Transverse colon (tissue), 4 donors: Measurements from ENCODE around the gene NFKB2. TPM values are rescaled to one million over a fixed set of nuclear protein-coding genes. Genes with fewer than 3 reads are reported as not detected.
A peak's percentile ranks its signal among the peaks of the same experiment; 100 is the strongest.

Source experiments
- DNase-seq: peaks from one replicate; pipeline ENCODE4 v3.0.0-alpha.2; 2019
- H3K27ac ChIP-seq, 4 donors: fragments of 200-600 bp; sonication (generic); 2 replicates each; pipeline ENCODE4 v1.5.1; 2016 to 2018; ENCODE audit warnings: inconsistent platforms in 4 of 4
- H3K27me3 ChIP-seq: fragments of 200-600 bp; sonication (generic); 2 replicates; pipeline ENCODE4 v1.5.1; 2017; ENCODE audit warnings: inconsistent platforms
- H3K36me3 ChIP-seq, 4 donors: fragments of 200-600 bp; sonication (generic); 2 replicates each; pipeline ENCODE4 v1.5.1; 2017 to 2019; ENCODE audit warnings: inconsistent platforms in 4 of 4
- H3K4me1 ChIP-seq, 4 donors: fragments of 200-600 bp; sonication (generic); 2 replicates each; pipeline ENCODE4 v1.5.1; 2017 to 2020; ENCODE audit warnings: inconsistent platforms in 4 of 4
- H3K4me3 ChIP-seq, 4 donors: fragments of 200-600 bp; sonication (generic); 1 replicate in 1 of 4; 2 replicates in 3 of 4; pipeline versions ENCODE4 v1.5.1 to v1.6.1; 2017 to 2019; ENCODE audit warnings: inconsistent platforms in 4 of 4
- H3K9me3 ChIP-seq, 2 donors: fragments of 200-600 bp; sonication (generic); 2 replicates each; pipeline ENCODE4 v1.5.1; 2017 to 2019; ENCODE audit warnings: inconsistent platforms in 2 of 2
- CTCF ChIP-seq, 5 experiments: fragments of 200-600 bp in 3 of 5; fragments of 450-650 bp in 2 of 5; sonication (generic) in 3 of 5; IDR thresholded peaks; 1 replicate in 2 of 5; 2 replicates in 3 of 5; pipeline ENCODE4 v1.5.1; 2016 to 2017; ENCODE audit warnings: antibody characterized with exemption in 5 of 5, inconsistent platforms in 3 of 5, mild to moderate bottlenecking in 2 of 5, moderate library complexity in 1 of 5
- EP300 ChIP-seq: sonication (generic); formaldehyde crosslinking; IDR thresholded peaks from one replicate; pipeline ENCODE4 v1.6.1; 2017; ENCODE audit warnings: antibody characterized with exemption, low read depth
- POLR2A ChIP-seq: fragments of 450-650 bp; IDR thresholded peaks from one replicate; pipeline ENCODE4 v1.6.1; 2016; ENCODE audit warnings: antibody characterized with exemption, mild to moderate bottlenecking, moderate library complexity
- POLR2AphosphoS5 ChIP-seq, 3 donors: sonication (generic); formaldehyde crosslinking; IDR thresholded peaks; one replicate each; pipeline ENCODE4 v1.6.1; 2016; ENCODE audit warnings: antibody characterized with exemption in 3 of 3
- WGBS, 2 donors: methylation state at CpG; one replicate each; pipeline ENCODE4 v1.1.5; 2018; ENCODE audit warnings: low coverage in 1 of 2; 5-methylcytosine and 5-hydroxymethylcytosine counted together
- in situ Hi-C, 4 donors: fragments of 200-750 bp; cut with MboI; loops; one replicate each; pipeline versions ENCODE4 v1.15.0 to v1.15.1; 2017; ENCODE audit warnings: low sequenced_read_pairs in 3 of 4, low pct_ligation_motif_present in 1 of 4, low pct_unique_long_range_greater_than_20kb in 1 of 4
- intact Hi-C: fragments of 100-400 bp; cut with DNase I; formaldehyde crosslinking; loops from one replicate; pipeline ENCODE4 v1.15.1; 2023; ENCODE audit warnings: low total_unique reads
- total RNA-seq, 4 donors: library from RNA; depleted of rRNA; stranded (reverse); fragments of >200 nt; gene quantifications; one replicate each; pipeline ENCODE4 v1.1.0, GENCODE V29; 2016

The NFKB2 gene
- total RNA-seq, 4 donors from 2014 or later: 4.4 to 24.5 (median 17.8) TPM

DNA sequence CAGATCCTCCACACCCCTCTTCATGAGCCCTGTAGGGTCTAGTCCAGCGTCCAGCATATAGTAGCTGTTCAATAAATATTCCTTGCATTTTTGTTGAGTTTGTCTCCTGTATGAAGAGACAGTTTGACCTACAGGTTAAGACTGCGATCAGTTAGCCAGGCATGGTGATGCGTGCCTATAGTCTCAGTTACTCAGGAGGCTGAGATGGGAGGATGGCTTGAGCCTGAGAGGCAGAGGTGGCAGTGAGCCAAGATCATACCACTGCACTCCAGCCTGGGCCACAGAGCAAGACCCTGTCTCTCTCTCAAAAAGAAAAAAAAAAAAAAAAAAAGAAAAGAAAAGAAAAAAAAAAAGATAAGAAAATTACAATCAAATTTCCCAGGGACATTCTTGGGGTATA is 42.0 kb downstream of the NFKB2 start:
- Histone ChIP-seq H3K4me3 (no peak overlapping the region), H3K4me1 (peaks cover 0 to 29% (median 5%) of the 10 kb centered on the region in 4 donors), H3K27ac (no peak overlapping the region), H3K36me3 (no peaks in the 10 kb centered on the region), H3K27me3 (peaks cover 23% of the 10 kb centered on the region), H3K9me3 (no peaks in the 10 kb centered on the region)
- no peak for DNase-seq
- intact Hi-C loops (no loop called here), in situ Hi-C loops (no loop called here)
- TF ChIP-seq POLR2A (no peak), EP300 (no peak), CTCF (IDR thresholded peaks at IDR 0.05) (no peak), POLR2AphosphoS5 (IDR thresholded peaks at IDR 0.05) (no peak)
- 100% methylated on average over 3 of the region's 3 CpGs; no CpG with 5 or more reads in 1 of the 2 donors for WGBS, 2 donors

GRCh38 chr10:102438374-102438773 is 42.9 kb downstream of the NFKB2 start:
- no peaks in the 10 kb centered on the region for H3K9me3 ChIP-seq
- 85 to 100% methylated on average over 1 of the region's 1 CpG for WGBS, 2 donors
- H3K4me1 ChIP-seq: peaks cover 0 to 21% (median 3%) of the 10 kb centered on the region in 4 donors
- intact Hi-C loops: no loop called here
- no peak for TF ChIP-seq POLR2AphosphoS5 (IDR thresholded peaks at IDR 0.05)
- TF ChIP-seq EP300: no peak
- no peak for TF ChIP-seq POLR2A
- TF ChIP-seq CTCF (IDR thresholded peaks at IDR 0.05): no peak
- no peaks in the 10 kb centered on the region for H3K36me3 ChIP-seq
- no peak for DNase-seq
- H3K4me3 ChIP-seq: no peak overlapping the region
- no peak overlapping the region for H3K27ac ChIP-seq
- H3K27me3 ChIP-seq: peaks cover 21% of the 10 kb centered on the region
- in situ Hi-C loops: no loop called here

- Histone ChIP-seq H3K27me3 (no peaks in the 10 kb centered on the region), H3K4me1 (peaks cover 0 to 4% (median 3%) of the 10 kb centered on the region in 4 donors), H3K4me3 (no peak overlapping the region), H3K9me3 (no peaks in the 10 kb centered on the region), H3K27ac (no peak overlapping the region), H3K36me3 (no peaks in the 10 kb centered on the region)
- TF ChIP-seq EP300: no peak
- TF ChIP-seq POLR2AphosphoS5 (IDR thresholded peaks at IDR 0.05): no peak
- TF ChIP-seq POLR2A: no peak
- TF ChIP-seq CTCF (IDR thresholded peaks at IDR 0.05): no peak
- intact Hi-C loops (no loop called here), in situ Hi-C loops (no loop called here)
- no peak for DNase-seq
- 77 to 85% methylated on average over 2 of the region's 2 CpGs for WGBS, 2 donors
These were observed 49.3 kb downstream of the NFKB2 start for GRCh38 chr10:102444851-102445250.

DNA sequence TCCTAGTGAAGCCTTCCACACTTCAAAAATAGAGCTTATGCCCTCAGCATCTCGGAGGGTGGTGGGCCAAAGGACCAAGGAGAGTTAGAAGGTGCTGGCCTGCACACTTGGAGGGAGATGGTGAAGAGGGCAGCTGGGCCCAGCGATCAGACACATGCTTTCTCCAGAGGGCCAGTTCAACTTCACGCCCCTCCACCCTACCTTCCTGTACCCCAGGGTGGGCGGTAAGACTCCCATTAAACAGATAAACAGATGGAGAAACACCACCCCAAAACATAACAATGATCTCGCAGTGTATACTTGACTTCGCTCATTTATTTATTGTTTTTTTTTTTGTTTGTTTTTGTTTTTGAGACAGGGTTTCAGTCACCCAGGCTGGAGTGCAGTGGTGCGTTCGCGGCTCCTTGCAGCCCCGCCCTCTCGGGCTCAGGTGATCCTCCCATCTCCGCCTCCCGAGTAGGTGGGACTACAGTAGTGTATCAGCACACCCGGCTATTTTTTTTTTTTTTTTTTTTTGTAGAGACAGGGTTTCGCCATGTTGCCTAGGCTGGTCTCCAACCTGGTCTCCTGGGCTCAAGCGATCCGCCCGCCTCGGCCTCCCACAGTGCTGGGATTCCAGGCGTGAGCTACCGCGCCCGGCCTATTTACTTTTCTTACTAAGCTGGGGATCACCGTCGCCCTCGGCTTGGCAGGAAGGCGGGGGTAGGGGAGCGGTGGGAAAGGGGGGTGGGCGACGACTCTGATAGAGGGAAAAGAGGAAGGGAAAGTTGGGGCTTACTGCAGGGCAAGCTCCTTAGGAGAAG is 54.0 kb downstream of the NFKB2 start:
- in situ Hi-C loops: no loop called here
- WGBS, 2 donors: 9 to 32% methylated on average over 5 to 30 of the region's 30 CpGs
- peaks cover 4 to 16% (median 9%) of the 10 kb centered on the region in 4 donors for H3K4me1 ChIP-seq
- H3K27me3 ChIP-seq: no peaks in the 10 kb centered on the region
- H3K36me3 ChIP-seq: no peaks in the 10 kb centered on the region
- no peak for TF ChIP-seq POLR2A
- TF ChIP-seq EP300: no peak
- no peak for TF ChIP-seq POLR2AphosphoS5 (IDR thresholded peaks at IDR 0.05)
- no peak for TF ChIP-seq CTCF (IDR thresholded peaks at IDR 0.05)
- peak overlapping the region; percentile 88 to 93 (median 91) for H3K27ac ChIP-seq
- no peaks in the 10 kb centered on the region for H3K9me3 ChIP-seq
- DNase-seq: peak; percentile 91
- intact Hi-C loops: no loop called here
- H3K4me3 ChIP-seq: peak overlapping the region; percentile 38 to 78 (median 74)
